Fibroblast of lung (primary cell): ENCODE data around the gene THEM5.

Experiments
- CTCF ChIP-seq, 2 donors: IDR thresholded peaks in 1 of 2; conservative IDR thresholded peaks in 1 of 2; 1 replicate in 1 of 2; 2 replicates in 1 of 2; pipeline ENCODE4 v1.5.1; 2011 to 2012; ENCODE audit warnings: low read length in 2 of 2, control low read depth in 1 of 2, inconsistent platforms in 1 of 2, low read depth in 1 of 2, mild to moderate bottlenecking in 1 of 2
- EZH2 ChIP-seq: IDR thresholded peaks from 2 replicates; pipeline ENCODE4 v1.5.1; 2012; ENCODE audit warnings: low read length, control low read depth, mild to moderate bottlenecking; ENCODE audit errors: missing control alignments

DNA sequence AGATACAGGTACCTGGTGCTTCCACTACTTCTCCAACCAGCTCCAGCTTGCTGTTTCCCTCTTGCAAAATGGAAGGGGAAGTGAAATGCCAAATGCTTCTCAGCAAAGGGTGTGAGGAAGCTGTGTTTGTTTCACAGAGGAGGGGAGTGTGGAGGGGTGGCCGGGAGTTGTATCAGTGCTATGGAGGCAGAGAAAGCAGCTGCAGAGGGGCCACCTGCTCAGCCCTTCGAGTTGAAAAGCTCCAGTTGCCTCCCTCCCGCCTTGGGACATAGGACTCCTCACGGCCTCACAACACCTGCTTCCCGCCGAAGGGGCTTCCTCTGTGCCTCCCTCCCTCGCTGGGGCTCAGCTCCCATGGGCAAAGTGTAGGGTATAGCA is 36.2 kb downstream of the THEM5 start:
- TF ChIP-seq CTCF (conservative IDR thresholded peaks at IDR 0.05 in 1 of 2, IDR thresholded peaks at IDR 0.05 in 1 of 2; ENCODE audit: low read depth in 1 of 2, low read length in 2 of 2) (no peak), EZH2 (no peak)
